Spleen (tissue), 11 donors: ENCODE results near the gene PSAPL1. TPM values are rescaled to one million over a fixed set of nuclear protein-coding genes. Genes with fewer than 3 reads are reported as not detected.

Experiments used
- DNase-seq: peaks from one replicate; pipeline ENCODE4 v3.0.0-alpha.2; 2020
- H3K27ac ChIP-seq, 8 donors: fragments of 200-600 bp; sonication (generic) in 7 of 8; 1 replicate in 4 of 8; 2 replicates in 4 of 8; pipeline versions ENCODE4 v1.5.0 to v1.8.0; 2016 to 2021; ENCODE audit warnings: inconsistent platforms in 4 of 8, mild to moderate bottlenecking in 4 of 8, moderate library complexity in 1 of 8
- H3K27me3 ChIP-seq, 7 donors: fragments of 200-600 bp; sonication (generic) in 6 of 7; replicated peaks in 1 of 7; 1 replicate in 4 of 7; 2 replicates in 3 of 7; pipeline versions ENCODE4 v1.5.0 to v1.8.0; 2016 to 2021; ENCODE audit warnings: inconsistent platforms in 3 of 7, mild to moderate bottlenecking in 1 of 7
- H3K36me3 ChIP-seq, 6 donors: fragments of 200-600 bp; sonication (generic) in 5 of 6; 1 replicate in 4 of 6; 2 replicates in 2 of 6; pipeline versions ENCODE4 v1.5.0 to v1.8.0; 2016 to 2021; ENCODE audit warnings: inconsistent platforms in 2 of 6
- H3K4me1 ChIP-seq, 6 donors: fragments of 200-600 bp; sonication (generic) in 5 of 6; 1 replicate in 3 of 6; 2 replicates in 3 of 6; pipeline versions ENCODE4 v1.5.0 to v1.8.0; 2016 to 2021; ENCODE audit warnings: inconsistent platforms in 3 of 6
- H3K4me3 ChIP-seq, 8 donors: fragments of 200-600 bp; sonication (generic) in 7 of 8; 1 replicate in 4 of 8; 2 replicates in 4 of 8; pipeline versions ENCODE4 v1.5.0 to v1.8.0; 2016 to 2021; ENCODE audit warnings: inconsistent platforms in 4 of 8, mild to moderate bottlenecking in 4 of 8, moderate library complexity in 2 of 8
- H3K9me3 ChIP-seq, 8 donors: fragments of 200-600 bp; sonication (generic) in 7 of 8; 1 replicate in 4 of 8; 2 replicates in 4 of 8; pipeline versions ENCODE4 v1.5.0 to v1.8.0; 2016 to 2021; ENCODE audit warnings: inconsistent platforms in 4 of 8
- CTCF ChIP-seq, 11 experiments: fragments of 200-600 bp in 7 of 11; fragments of 450-650 bp in 4 of 11; sonication (generic) in 4 of 11; IDR thresholded peaks in 8 of 11; conservative IDR thresholded peaks in 3 of 11; 1 replicate in 7 of 11; 2 replicates in 4 of 11; pipeline versions ENCODE4 v1.4.0 to v1.8.0; 2016 to 2021; ENCODE audit warnings: antibody characterized with exemption in 11 of 11, inconsistent platforms in 4 of 11, mild to moderate bottlenecking in 1 of 11
- POLR2A ChIP-seq, 3 donors: fragments of 450-650 bp; IDR thresholded peaks; one replicate each; pipeline ENCODE4 v1.5.1; 2017; ENCODE audit warnings: antibody characterized with exemption in 3 of 3, mild to moderate bottlenecking in 1 of 3
- POLR2AphosphoS5 ChIP-seq, 3 donors: sonication (generic); formaldehyde crosslinking; IDR thresholded peaks; one replicate each; pipeline ENCODE4 v1.5.1; 2017; ENCODE audit warnings: antibody characterized with exemption in 3 of 3
- WGBS, 5 donors: extraction: QIAGEN DNeasy Blood & Tissue Kit in 3 of 5; methylation state at CpG; one replicate each; pipeline versions ENCODE4 v1.1.5 to v1.1.7; 2013 to 2018; 5-methylcytosine and 5-hydroxymethylcytosine counted together
- intact Hi-C: fragments of 100-400 bp; cut with DNase I; formaldehyde crosslinking; loops from one replicate; pipeline ENCODE4 v1.15.0; 2023; ENCODE audit warnings: low total_unique reads
- polyA plus RNA-seq, 3 donors: library from polyadenylated mRNA; stranded (reverse); fragments of 200-250 nt; gene quantifications; one replicate each; pipeline ENCODE4 v1.2.1, GENCODE V29; 2013
- total RNA-seq, 7 donors: library from RNA; depleted of rRNA in 3 of 7; stranded (reverse); fragments of >200 nt in 3 of 7; fragmentation: NEBNext Ultra II Directional in 4 of 7; extraction: Animal tissue kit (Norgen Biotek cat#: 25700) in 4 of 7; gene quantifications; one replicate each; pipeline versions ENCODE4 v1.1.0 to v1.2.1, GENCODE V29; 2016 to 2021
- donor health status: healthy with polysubstance abuse.
- donor health status: DM: no; HTN: no; CAD: no; lungs with moderate emphysema.
- donor health status: DM: no; HTN: no; CAD: no.
- donor health status: Bipolar disorder and iron deficiency.
- donor health status: healthy.
- donor health status: DM: no; HTN: no; CAD: no.
- donor health status: DM: yes; HTN: yes; CAD: no.

Gene PSAPL1
- total and polyA plus RNA-seq, 10 donors = not detected

DNA sequence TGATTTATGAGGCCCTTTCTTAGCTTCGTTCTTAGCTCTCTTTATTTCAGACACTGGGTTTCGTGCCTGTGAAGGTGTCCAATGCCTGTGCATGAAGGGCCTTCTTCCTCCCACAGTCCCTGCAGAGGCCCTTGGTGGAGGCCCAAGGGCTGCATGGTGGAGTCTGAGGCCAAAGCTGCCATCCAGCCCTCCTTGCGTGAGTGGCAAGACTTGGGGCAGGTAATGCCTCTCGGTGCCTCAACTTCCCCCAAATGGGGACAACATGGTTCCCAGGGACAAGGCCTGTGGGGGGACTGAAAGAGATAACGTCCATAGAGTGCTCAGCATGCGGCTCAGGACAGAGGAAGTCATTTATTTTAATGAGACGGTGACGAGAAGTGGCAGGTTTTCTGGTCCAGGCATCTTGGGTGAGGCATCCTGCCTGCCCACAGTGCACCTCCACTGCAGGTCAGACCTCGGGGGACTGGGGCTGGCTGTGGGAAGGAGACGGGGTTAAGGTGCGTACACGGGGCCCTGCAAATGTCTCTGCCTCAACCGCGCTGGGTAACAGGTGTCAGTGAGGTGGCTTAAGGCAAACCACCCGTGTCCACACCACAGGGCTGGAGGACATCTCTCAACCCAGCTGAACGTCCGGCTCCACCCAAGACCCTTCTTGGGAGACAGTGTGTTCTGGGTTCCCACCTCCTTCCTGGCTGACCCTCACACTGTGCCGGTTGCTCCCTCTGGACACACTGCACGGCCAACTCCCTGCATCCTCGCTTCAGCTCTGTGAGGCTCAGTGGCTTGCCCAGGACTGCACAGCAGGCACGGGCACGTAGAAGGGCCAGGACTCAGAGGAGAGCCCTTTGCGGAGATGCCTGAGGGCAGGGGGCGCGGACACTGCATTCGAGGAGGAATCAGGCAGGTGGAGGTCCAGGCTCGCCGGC, 50.5 kb downstream of the PSAPL1 start:
- WGBS, 5 donors = 71 to 84% (median 82%) methylated on average over 21 to 28 of the region's 28 CpGs
- intact Hi-C loops = no loop called here
- H3K4me1 ChIP-seq = no peaks in the 10 kb centered on the region
- no peaks in the 10 kb centered on the region for H3K9me3 ChIP-seq
- TF ChIP-seq CTCF (IDR thresholded peaks at IDR 0.05 in 8 of 11, conservative IDR thresholded peaks at IDR 0.05 in 3 of 11) = no peak
- no peak for TF ChIP-seq POLR2AphosphoS5 (IDR thresholded peaks at IDR 0.05)
- no peak for TF ChIP-seq POLR2A (IDR thresholded peaks at IDR 0.05)
- H3K27me3 ChIP-seq = peaks cover 0 to 38% (median 4%) of the 10 kb centered on the region in 7 donors
- no peak overlapping the region for H3K27ac ChIP-seq
- H3K4me3 ChIP-seq = no peak overlapping the region
- H3K36me3 ChIP-seq = no peaks in the 10 kb centered on the region
- peak; percentile 69 for DNase-seq

GRCh38 chr4:7383266-7383665, 51.5 kb downstream of the PSAPL1 start:
- intact Hi-C loops = no loop called here
- Histone ChIP-seq H3K4me1 (no peaks in the 10 kb centered on the region), H3K9me3 (peaks cover 0 to 7% (median 0%) of the 10 kb centered on the region in 8 donors), H3K4me3 (no peak overlapping the region), H3K36me3 (no peaks in the 10 kb centered on the region), H3K27me3 (peaks cover 0 to 48% (median 4%) of the 10 kb centered on the region in 7 donors), H3K27ac (no peak overlapping the region)
- TF ChIP-seq CTCF (IDR thresholded peaks at IDR 0.05 in 8 of 11, conservative IDR thresholded peaks at IDR 0.05 in 3 of 11) = no peak
- TF ChIP-seq POLR2AphosphoS5 (IDR thresholded peaks at IDR 0.05) = no peak
- TF ChIP-seq POLR2A (IDR thresholded peaks at IDR 0.05) = no peak
- no peak for DNase-seq
- WGBS, 5 donors = 91 to 96% (median 93%) methylated on average over 8 of the region's 8 CpGs

DNA sequence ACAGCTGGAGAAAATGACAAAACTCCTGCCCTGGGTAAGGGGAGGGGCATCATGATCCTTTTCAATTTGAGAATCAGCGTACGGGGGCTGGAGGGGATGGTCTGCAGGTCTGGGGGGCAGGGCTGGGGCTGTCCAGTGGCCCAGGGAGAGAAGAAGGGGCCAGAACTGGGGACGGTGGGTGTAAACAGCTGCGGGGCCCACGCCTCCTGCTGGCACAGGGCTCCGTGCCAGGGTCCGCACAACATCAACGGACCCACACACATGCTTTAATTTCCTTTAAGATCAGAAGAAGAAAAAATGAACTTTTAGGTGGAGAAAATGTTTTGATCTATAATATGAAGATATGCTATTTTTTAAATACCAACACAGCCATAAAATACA, 52.1 kb downstream of the PSAPL1 start:
- 66 to 78% (median 71%) methylated on average over 7 to 8 of the region's 8 CpGs for WGBS, 5 donors
- no peaks in the 10 kb centered on the region for H3K4me1 ChIP-seq
- peaks cover 0 to 14% (median 3%) of the 10 kb centered on the region in 8 donors for H3K9me3 ChIP-seq
- peak; percentile 56 for DNase-seq
- intact Hi-C loops = no loop called here
- no peak overlapping the region for H3K4me3 ChIP-seq
- no peak overlapping the region for H3K27ac ChIP-seq
- TF ChIP-seq CTCF (IDR thresholded peaks at IDR 0.05 in 8 of 11, conservative IDR thresholded peaks at IDR 0.05 in 3 of 11) (no peak), POLR2AphosphoS5 (IDR thresholded peaks at IDR 0.05) (no peak)
- peaks cover 0 to 54% (median 4%) of the 10 kb centered on the region in 7 donors for H3K27me3 ChIP-seq
- H3K36me3 ChIP-seq = no peaks in the 10 kb centered on the region

DNA sequence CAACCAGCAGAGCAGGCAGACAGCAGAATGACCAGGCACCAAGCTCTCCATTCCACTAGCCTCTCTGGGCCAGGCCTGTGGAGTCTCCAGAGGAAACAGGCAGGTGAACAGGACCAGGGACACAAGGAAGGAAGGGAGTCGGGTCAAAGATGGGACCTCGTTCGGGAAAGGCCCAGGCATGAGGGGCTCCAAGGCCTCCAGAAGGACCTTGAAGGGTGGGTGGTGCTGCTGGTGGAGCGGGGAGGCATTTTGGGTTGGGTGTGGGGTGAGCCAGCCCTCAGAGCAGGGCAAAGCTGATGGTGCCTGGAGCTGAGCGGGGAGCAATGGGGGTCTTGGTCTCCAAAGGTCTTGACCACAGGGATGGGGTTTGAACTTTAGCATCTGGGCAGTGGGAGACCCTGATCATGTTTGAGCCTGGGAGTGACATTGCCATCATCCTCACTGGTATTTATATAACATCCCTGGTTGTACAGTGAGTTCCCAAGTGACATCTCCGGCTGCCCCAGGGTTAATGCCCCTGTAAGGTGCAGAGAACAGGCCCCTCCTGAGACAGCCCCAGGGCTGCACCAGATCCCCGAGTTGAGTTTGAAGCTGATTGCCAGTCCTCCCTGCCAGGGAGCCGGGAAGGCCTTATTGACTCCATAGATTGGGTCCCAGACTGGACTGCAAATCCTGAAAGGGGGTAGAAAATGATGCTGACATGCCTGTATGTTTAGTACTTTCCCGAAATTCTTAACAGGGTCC, 52.7 kb downstream of the PSAPL1 start:
- Histone ChIP-seq H3K36me3 (no peaks in the 10 kb centered on the region), H3K9me3 (peaks cover 0 to 16% (median 3%) of the 10 kb centered on the region in 8 donors), H3K4me3 (no peak overlapping the region), H3K27ac (no peak overlapping the region), H3K27me3 (peaks cover 0 to 60% (median 4%) of the 10 kb centered on the region in 7 donors), H3K4me1 (no peaks in the 10 kb centered on the region)
- intact Hi-C loops = no loop called here
- peak; percentile 48 for DNase-seq
- 76 to 85% (median 84%) methylated on average over 9 of the region's 9 CpGs for WGBS, 5 donors
- TF ChIP-seq POLR2A (IDR thresholded peaks at IDR 0.05) (no peak), POLR2AphosphoS5 (IDR thresholded peaks at IDR 0.05) (no peak), CTCF (IDR thresholded peaks at IDR 0.05 in 8 of 11, conservative IDR thresholded peaks at IDR 0.05 in 3 of 11) (no peak)
